ENCODE data around the gene CACNA1S. TPM values are rescaled to one million over a fixed set of nuclear protein-coding genes. Genes with fewer than 3 reads are reported as not detected.

Gene CACNA1S
- total RNA-seq, 1 donor from 2014 or later = not detected

DNA sequence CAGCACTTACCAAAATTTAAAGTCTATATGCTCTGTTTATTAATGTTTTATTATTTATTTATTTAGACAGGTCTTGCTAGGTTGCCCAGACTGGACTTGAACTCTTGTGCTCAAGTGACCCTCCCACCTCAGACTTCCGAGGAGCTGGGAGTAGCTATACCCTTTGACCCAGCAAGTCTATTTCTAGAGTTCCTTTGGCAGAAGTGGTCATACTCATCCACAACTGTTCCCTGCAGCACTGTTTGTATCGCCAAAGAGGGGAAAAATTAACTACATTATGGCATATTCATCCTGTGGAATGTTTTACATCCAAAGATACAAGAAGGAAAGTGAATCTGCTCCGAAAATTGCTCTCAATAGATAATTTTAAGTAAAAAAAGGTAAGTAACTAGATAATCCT lies 28.5 kb downstream of the CACNA1S start:
- ATAC-seq (ENCODE audit: low read depth) = no peak

DNA sequence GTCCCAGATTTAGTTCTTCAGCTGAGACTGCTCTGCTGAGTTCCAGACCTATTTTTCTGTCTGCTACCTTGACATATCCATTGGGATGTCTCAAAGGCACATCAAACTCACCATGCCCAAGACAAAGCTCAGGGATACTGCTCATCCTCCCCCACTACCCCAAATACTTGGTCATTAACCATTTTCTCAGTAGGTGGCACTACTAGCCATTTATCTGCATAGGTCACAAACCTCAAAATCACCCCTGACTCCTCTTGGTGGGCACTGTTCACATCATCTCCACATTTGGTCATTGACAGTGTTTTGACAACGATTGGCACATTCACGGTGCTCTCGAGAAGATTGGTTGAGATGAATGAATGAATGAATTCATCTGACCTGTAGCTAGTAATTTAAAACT lies 32.1 kb downstream of the CACNA1S start:
- H3K4me1 Mint-ChIP-seq = no peaks in the 10 kb centered on the region
- DNase-seq (no peak), ATAC-seq (ENCODE audit: low read depth) (no peak)
- POLR2A ChIA-PET = interaction anchor here (0.6 kb wide), 1 partner anchor 43 kb away, joined by 6 read pairs; no protein-coding TSS in a partner anchor
- H3K27ac Mint-ChIP-seq = no peak overlapping the region
- intact Hi-C loops (cut with micrococcal nuclease) = loop anchor here (10.0 kb wide), 1 partner anchor 145 kb away; no protein-coding TSS in a partner anchor
- TF ChIP-seq, protein P1, sequence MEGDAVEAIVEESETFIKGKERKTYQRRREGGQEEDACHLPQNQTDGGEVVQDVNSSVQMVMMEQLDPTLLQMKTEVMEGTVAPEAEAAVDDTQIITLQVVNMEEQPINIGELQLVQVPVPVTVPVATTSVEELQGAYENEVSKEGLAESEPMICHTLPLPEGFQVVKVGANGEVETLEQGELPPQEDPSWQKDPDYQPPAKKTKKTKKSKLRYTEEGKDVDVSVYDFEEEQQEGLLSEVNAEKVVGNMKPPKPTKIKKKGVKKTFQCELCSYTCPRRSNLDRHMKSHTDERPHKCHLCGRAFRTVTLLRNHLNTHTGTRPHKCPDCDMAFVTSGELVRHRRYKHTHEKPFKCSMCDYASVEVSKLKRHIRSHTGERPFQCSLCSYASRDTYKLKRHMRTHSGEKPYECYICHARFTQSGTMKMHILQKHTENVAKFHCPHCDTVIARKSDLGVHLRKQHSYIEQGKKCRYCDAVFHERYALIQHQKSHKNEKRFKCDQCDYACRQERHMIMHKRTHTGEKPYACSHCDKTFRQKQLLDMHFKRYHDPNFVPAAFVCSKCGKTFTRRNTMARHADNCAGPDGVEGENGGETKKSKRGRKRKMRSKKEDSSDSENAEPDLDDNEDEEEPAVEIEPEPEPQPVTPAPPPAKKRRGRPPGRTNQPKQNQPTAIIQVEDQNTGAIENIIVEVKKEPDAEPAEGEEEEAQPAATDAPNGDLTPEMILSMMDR (IDR thresholded peaks at IDR 0.05) = no peak
- no peaks in the 10 kb centered on the region for H3K36me3 Mint-ChIP-seq (ENCODE audit: low read depth)
- CTCF ChIA-PET = interaction anchor here (0.6 to 1.3 kb wide), 3 partner anchors 11 to 34 kb away, joined by 3 read pairs; no protein-coding TSS in a partner anchor
- no peaks in the 10 kb centered on the region for H3K9me3 Mint-ChIP-seq
- H3K4me3 Mint-ChIP-seq = no peak overlapping the region
- peaks cover 2% of the 10 kb centered on the region for H3K27me3 Mint-ChIP-seq

More for the DNA sequence above, 28.5 kb downstream of the CACNA1S start:
- DNase-seq = no peak
- Mint-ChIP-seq H3K4me3 (no peak overlapping the region), H3K27ac (no peak overlapping the region), H3K9me3 (no peaks in the 10 kb centered on the region), H3K27me3 (peaks cover 11% of the 10 kb centered on the region), H3K36me3 (ENCODE audit: low read depth) (no peaks in the 10 kb centered on the region), H3K4me1 (no peaks in the 10 kb centered on the region)
- ChIA-PET CTCF (no interaction called here), POLR2A (no interaction called here)
- intact Hi-C loops (cut with micrococcal nuclease) = loop anchor here (10.0 kb wide), 1 partner anchor 141 kb away; no protein-coding TSS in a partner anchor
- TF ChIP-seq, protein P1 (IDR thresholded peaks at IDR 0.05) = no peak

DNA sequence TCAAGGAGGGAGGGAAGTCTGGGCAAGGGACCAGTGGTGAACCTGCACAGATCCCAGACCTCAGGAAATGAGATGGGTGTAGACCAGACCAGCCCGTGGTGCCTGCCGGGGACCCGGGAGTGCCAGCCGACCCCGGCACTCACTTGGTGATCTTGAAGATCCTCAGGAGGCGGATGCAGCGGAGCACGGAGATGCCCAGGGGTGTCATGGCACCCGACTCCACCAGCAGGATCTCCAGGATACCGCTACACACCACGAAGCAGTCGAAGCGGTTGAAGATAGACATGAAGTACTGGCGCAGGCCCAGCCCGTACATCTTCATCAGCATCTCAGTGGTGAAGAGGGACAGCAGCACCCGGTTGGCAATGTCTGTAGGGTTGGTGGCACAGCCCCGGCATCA lies 34.5 kb downstream of the CACNA1S start:
- no peak for DNase-seq
- no peaks in the 10 kb centered on the region for H3K9me3 Mint-ChIP-seq
- ATAC-seq (ENCODE audit: low read depth) = no peak
- intact Hi-C loops (cut with micrococcal nuclease) = no loop called here
- no peaks in the 10 kb centered on the region for H3K27me3 Mint-ChIP-seq
- CTCF ChIA-PET = no interaction called here
- no peak overlapping the region for H3K27ac Mint-ChIP-seq
- TF ChIP-seq, protein P1 (IDR thresholded peaks at IDR 0.05) = no peak
- H3K4me3 Mint-ChIP-seq = no peak overlapping the region
- POLR2A ChIA-PET = no interaction called here
- H3K4me1 Mint-ChIP-seq = no peaks in the 10 kb centered on the region
- no peaks in the 10 kb centered on the region for H3K36me3 Mint-ChIP-seq (ENCODE audit: low read depth)

DNA sequence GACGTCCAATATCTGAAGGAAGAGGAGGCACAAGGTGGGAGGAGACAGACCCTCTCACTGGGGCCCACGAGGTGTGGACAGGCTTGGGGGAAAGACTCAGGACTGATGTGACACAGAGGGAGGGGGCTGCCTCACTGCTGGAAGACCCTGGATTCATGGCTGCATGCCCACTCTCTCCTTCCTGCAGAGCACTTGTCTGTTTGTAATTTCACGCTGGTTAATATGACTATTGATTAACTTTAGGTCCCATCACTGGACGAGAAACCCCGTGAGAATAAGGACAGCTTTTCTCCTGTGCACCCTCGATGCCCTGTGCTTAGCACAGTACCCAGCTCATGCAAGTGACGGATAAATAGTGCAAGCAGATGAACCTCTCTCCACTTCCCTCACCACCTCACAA lies 35.1 kb downstream of the CACNA1S start:
- peaks cover 1% of the 10 kb centered on the region for H3K27me3 Mint-ChIP-seq
- intact Hi-C loops (cut with micrococcal nuclease) = no loop called here
- ChIA-PET CTCF (no interaction called here), POLR2A (no interaction called here)
- H3K27ac Mint-ChIP-seq = no peak overlapping the region
- no peaks in the 10 kb centered on the region for H3K9me3 Mint-ChIP-seq
- no peaks in the 10 kb centered on the region for H3K4me1 Mint-ChIP-seq
- TF ChIP-seq, protein P1 (IDR thresholded peaks at IDR 0.05) = no peak
- H3K4me3 Mint-ChIP-seq = no peak overlapping the region
- ATAC-seq (ENCODE audit: low read depth) = no peak
- no peak for DNase-seq
- no peaks in the 10 kb centered on the region for H3K36me3 Mint-ChIP-seq (ENCODE audit: low read depth)

DNA sequence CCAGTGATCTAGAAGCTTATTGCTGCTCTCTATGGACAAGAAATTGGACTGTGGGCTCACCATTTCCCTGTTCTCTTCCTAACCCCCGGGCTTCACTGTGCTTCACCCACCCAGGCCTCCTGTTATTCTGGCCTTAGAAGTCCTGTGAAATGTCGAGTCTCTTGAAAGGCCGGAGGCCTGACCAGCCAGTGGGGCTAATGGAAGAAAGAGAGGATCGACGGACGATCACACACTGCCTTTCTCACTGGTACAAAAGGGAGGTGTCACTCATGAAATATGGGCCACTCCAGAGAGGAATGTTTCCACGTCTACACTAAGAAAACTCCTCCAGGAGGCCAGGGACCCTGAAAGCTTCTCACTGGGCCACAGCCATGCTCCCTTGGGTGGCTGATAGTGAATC lies 36.1 kb downstream of the CACNA1S start:
- H3K27ac Mint-ChIP-seq = no peak overlapping the region
- no peaks in the 10 kb centered on the region for H3K4me1 Mint-ChIP-seq
- ATAC-seq (ENCODE audit: low read depth) (no peak), DNase-seq (no peak)
- no peak overlapping the region for H3K4me3 Mint-ChIP-seq
- H3K27me3 Mint-ChIP-seq = peaks cover 2% of the 10 kb centered on the region
- POLR2A ChIA-PET = no interaction called here
- TF ChIP-seq, protein P1 (IDR thresholded peaks at IDR 0.05) = no peak
- H3K36me3 Mint-ChIP-seq (ENCODE audit: low read depth) = no peaks in the 10 kb centered on the region
- no peaks in the 10 kb centered on the region for H3K9me3 Mint-ChIP-seq
- CTCF ChIA-PET = no interaction called here
- intact Hi-C loops (cut with micrococcal nuclease) = no loop called here
